HG03432 (cell line): Measurements from ENCODE around the gene CEP192.

Experiments used
- ATAC-seq: cut with Tn5 transposase; IDR thresholded peaks from one replicate; pipeline ENCODE4 v1.9.1; 2021; ENCODE audit warnings: mild to moderate bottlenecking, moderate library complexity; ENCODE audit not compliant: unreplicated experiment

CEP192 gene

DNA sequence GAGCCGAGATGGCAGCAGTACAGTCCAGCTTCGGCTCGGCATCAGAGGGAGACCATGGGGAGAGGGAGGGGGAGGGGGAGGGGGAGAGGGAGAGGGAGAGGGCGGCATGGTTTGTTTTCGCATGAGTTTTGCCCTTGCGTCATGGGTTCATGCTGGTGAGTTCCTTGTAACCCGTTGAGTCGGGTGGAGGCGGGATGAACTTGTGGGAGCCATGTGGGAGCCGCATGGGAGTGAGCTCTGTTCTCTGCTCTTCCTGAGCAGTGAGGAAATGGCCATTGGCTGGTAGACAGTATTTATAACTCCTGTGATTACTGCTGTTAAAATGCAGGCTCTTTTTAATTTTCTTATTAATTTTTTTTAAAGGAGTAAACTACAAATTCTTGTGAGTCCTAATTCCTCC lies 108.0 kb downstream of the CEP192 start:
- no peak for ATAC-seq

DNA sequence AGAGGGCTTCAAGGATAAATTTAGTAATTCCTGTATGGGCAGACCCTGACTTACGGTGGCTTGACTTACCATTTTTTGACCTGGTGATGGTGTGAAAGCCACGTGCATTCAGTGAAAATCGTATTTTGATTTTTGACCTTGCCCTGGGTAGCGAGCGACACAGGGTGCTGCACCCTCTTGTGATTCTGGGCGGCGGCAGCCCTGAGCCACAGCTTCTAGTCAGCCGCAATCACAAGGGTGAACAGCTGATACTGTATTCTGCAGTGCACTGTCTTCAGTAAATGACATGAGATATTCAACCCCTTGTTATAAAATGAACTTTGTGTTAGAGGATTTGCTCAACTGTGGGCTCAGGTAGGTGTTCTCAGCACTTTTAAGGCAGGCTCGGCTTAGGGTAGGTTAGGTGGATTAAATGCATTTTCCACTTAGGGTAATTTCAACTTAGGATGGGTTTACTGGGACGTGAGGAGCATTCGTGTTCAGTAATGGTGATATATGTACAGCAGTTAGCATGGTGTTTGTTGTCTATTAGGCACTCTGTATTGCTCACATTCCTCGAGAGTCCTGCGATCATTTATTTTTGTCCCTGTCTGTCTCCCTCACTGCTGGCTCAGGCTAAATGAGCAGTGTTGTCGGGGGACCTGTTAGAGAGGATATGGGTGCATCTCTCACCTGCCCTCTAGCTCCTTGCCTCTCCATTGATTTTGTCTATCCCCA lies 109.9 kb downstream of the CEP192 start:
- ATAC-seq = no peak

DNA sequence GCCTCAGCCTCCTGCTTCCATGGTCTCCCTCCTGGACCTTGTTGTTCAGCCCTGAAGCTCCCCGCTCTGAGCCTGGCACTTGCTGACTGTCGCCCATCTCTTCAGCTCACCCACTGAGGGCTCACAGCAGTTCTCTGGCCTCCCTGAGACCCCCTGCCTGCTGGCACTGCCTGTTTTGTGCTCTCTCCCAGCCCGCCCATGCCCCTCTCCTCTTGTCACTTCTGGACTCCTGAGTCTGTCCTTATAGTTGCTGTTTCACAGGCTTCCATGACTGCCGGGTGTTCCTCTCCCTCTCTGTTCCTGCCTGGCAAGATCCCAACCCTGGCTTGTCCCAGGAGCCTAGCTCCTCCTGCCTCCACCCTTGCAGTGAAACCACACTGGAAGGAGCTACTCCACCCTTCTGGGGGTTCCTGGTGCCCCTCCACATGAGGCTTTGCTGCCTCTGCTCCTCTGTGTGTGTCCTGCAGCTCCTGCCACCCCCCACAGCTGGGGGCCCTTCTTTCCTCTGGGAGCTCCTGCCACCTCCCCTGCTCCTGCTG lies 110.6 kb downstream of the CEP192 start:
- no peak for ATAC-seq

DNA sequence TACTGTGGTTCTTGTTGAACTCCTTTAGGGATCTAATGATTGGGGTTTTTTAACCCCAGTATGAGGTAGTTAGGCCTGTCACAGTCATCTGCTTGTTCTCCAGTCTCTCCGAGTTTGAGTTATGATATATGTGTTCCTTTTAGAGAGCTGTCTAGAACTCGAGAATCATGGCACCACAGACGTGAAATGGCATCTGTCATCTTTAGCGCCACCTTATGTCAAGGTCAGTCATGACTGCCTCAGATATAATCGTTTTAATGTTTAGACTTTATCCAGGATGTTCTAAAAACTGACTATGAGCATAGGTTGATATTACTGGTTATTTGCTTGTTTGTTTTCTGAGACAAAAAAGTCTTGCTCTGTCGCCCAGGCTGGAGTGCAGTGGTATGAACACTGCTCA lies 112.2 kb downstream of the CEP192 start:
- ATAC-seq = no peak

DNA sequence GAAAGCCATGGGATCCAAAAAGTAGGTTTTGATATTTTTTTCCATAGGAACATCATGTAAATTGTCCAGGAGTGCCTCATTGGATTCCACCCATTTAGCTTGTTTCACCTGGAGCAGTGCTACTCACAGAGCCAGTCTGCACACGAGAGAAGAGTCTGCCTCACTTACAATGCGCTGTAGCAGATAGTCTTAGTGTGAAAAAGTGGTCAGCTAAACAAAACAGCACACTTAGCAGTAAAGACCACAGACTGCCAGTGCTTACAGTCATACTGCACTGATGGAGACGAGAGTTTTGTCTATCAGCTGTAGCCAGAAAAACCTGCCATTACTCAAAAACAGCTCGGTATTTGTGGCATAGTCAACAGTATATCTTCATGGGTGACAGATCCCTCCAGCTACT lies 113.9 kb downstream of the CEP192 start:
- ATAC-seq = no peak

DNA sequence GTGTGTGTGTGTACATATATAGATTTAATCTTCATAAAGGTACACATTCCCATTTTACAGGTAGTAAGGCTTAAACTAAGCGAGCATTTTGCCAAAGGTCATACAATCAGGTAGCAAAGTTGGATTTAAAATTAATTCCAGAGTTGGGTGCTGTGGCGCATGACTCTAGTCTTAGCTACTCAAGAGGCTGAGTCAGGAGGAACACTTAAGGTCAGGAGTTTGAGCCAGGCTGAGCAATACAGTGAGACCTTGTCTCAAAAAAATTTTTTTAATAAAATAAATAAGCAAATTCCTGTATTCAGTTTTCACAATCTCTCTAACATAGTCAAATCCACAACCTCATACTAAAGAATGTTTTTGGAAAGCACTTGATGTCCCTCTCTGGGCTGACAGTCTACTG lies 115.9 kb downstream of the CEP192 start:
- ATAC-seq = no peak

DNA sequence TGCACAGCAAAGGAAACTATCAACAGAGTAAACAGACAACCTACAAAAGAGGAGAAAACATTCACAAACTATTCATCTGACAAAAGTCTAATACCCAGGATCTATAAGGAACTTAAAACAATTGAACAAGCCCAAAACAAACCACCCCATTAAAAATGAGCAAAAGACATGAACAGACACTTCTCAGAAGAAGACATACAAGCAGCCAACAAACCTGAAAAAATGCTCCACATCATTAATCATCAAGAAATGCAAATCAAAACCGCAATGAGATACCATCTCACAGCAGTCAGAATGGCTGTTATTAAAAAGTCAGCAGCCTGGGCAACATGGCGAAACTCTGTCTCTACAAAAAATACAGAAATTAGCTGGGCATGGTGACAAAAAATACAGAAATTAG lies 117.2 kb downstream of the CEP192 start:
- no peak for ATAC-seq

DNA sequence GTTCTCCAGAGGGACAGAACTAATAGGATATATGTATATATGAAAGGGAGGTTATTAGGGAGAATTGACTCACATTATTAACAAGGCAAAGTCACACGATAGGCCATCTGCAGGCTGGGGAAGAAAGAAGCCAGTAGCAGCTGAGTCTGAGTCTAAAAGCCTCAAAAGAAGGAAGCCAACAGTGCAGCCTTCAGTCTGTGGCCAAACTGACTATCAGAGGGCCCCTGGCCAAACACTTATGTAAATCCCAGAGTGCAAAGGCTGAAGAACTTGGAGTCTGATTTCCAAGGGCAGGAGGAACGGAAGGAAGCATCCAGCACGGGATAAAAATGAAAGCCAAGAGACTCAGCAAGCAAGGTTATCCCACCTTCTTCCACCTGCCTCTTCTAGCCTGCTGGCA lies 119.4 kb downstream of the CEP192 start:
- no peak for ATAC-seq

DNA sequence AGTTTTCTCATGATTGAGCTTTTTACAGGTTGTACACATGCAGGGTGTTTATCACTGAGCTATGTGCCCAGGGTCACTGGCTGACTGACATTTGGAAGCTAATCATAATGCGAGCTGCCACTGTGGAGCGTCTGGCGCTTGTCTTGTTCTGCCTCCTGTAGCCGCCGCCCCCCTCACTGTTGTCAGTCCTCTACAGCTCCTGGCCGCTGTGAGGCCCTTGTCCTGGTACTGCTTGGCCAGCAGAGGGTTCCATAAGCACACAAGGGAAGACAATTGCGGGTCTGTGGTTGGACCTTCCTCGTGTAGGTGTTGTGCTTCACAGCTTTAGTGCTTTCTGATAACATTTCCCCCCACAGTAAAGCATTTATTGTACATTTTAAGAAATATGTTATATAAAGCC lies 121.8 kb downstream of the CEP192 start:
- no peak for ATAC-seq

DNA sequence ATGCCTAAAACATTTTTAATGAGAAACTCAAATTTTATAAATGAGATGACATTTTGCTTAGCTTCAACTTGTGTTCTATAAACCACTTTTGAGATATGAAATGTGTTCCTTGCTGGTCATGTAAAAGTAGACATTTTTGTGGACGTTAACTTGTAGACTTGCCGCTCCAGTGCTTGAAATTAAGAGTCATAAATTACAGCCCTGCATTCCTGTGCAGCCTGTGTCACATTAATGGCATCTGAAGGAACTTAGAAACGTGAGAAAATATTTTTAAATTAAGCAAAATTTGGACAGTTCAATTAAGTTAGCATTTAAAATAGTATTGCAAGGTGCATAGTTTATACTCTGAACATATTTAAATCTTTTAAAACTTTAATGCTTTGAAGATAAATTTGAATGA lies 129.1 kb downstream of the CEP192 start:
- ATAC-seq = no peak

DNA sequence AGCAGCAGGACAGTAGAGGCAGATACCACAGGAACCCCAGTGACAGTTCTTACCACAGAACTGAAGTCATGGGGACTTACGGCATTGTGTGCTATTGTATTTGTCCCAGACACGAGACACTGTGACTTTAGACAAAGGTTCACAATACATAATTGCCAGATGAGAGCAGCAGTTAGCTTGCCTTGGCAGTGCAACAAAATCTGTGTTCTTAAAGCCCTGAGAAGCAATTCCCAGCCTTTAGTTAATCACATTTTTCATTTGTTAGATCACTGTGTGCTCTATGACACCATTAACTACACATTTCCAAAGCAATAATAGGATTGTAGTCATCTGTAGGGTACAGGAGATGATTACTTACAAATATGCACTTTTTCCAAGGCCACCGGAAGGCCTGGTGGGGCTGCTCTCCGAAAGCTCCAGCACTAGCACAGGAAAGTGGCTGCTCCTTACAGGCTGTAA lies 129.8 kb downstream of the CEP192 start:
- ATAC-seq = no peak

DNA sequence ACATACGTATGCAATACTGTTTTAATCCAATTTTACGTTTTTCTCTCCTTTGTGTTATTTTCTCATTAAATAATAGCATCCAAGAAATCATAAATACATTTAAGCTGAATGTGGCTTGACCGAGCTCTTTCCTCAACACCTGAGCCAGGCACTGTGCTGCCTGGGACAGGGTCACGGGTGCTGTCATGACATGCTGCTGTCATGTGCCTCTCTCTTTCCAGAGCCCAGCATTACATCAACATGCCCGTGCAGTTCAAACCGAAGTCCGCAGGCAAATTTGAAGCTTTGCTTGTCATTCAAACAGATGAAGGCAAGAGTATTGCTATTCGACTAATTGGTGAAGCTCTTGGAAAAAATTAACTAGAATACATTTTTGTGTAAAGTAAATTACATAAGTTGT lies 133.2 kb downstream of the CEP192 start:
- no peak for ATAC-seq

DNA sequence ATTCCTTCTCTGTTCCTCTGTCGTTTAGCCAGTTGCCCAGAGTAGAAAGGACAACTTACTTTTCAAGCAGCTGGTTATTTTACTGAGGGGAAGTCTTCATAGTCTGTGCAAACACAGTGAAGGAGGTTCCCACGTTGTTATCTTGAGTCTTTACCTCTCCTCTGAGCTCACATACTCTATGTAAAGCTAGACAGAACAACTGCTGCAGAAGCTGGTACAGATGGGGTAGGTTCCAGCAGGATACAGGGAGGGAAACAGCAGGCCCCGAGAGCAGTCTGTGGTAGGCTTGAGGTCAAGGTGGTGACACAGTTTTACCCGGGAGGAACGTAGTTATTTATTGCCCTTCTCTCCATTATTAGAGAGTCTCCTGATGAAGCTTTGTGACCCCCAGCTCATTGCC lies 134.0 kb downstream of the CEP192 start:
- no peak for ATAC-seq

DNA sequence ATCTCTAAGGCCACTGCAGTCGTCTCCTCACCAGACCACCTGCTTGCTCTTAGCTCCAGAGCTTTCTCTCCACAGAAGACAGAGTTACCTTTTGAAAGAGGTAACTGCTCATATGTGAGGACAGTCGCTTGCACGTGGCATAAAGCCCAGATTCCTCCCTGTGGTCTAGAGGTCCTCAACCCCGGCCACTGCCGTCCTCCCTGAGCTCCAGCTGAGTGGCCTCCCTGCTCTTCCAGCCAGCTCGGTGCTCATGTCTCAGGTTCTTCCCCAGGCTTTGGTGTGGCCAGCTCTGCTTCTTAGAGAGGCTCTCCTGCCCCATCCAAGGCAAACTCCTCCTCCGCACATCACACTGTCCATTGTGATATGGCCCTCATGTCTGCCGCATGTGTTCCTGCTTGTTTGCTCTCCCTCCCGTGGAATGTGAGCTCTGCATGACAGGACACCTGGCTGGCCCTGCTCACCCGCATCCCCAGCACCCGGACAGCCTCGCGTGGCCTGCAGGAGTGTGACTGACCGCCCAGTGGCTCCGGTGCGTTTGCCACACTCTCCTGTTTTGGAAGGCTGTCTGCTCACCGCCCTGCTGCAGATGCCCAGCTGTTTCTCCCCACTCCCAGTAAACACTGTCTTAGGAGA lies 135.9 kb downstream of the CEP192 start:
- no peak for ATAC-seq

DNA sequence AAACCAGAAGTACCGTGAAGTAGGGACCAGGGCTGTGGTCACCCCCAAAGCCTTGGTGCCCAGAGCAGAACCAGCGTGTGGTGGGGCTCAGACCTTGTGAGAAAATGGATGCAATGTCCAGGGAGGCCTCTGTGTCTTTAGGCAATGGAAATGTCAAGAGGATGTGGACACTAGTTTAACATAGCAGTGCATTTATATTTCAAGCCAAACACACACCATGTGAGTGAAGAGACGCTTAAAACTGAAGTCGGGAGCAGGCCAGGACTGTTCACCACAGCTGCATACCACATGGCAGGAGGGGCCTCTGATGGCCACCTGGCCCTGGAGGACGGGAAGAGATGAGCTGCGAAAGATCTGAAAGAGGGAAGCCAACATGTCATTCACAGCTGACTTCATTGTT lies 140.1 kb downstream of the CEP192 start:
- no peak for ATAC-seq

DNA sequence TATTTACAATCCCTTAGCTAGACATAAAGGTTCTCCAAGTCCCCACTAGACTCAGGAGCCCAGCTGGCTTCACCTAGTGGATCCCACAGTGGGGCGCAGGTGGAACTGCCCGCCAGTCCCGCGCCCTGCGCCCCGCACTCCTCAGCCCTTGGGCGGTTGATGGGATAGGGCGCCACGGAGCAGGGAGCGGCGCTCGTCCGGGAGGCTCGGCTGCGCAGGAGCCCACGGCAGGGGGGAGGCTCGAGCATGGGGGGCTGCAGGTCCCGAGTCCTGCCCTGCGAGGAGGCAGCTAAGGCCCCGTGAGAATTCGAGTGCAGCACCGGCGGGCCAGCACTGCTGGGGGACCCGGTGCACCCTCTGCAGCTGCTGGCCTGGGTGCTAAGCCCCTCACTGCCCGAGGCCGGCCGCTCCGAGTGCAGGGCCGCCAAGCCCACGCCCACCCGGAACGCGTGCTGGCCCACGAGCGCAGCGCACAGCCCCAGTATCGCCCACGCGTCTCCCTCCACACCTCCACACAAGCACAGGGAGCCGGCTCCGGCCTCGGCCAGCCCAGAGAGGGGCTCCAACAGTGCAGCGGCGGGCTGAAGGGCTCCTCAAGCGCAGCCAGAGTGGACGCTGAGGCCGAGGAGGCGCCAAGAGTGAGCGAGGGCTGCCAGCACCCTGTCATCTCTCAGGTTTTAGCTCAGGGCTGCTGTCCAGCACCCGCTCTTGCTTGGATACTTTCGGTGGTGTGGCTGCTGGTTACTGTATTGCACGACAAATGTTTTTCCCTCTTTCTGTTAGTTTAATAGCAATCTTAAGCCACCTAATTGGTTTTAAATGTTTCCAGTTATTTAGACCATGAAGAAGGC lies 143.6 kb downstream of the CEP192 start:
- no peak for ATAC-seq

DNA sequence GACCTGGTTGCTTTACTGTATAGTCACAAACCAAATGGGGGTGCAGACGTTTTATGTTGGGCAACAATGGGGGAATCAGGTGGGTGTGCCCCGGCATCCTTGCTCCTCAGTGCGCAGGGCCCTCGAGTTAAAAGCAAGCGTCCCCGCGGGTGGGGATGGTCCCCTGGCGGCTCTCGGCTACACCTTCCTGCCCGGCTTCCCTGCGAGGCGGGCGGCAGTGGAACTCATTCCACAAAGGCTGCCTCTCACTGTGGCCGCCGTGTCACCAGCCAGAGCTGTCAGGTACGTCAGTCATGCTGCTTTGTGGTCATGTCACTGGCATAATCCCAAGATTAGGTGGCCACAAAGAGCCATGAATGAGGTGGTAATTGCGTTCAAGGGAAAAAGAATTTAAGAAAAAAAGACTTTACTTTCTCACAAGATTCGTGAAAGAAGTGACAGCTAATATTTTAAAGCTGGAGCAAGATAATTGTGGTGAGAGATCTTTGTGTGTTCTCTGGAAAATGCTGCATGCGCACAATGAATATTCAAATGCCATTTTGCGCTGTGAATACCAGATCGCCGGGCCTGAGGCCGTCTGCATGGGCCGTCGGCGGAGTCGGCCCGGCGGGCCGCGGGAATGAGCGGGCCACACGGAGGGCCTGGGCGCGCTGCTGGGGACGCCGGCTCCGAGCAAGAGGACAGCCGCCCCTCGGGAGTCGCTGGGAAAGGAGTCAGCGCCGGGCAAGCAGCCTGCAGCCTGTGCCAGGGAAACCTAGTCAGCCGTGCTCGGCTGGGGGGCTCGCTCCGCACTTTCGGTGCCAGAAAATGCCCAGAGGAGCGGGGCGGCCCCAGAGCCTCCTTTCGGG lies 145.1 kb downstream of the CEP192 start:
- peak; percentile 14 for ATAC-seq

DNA sequence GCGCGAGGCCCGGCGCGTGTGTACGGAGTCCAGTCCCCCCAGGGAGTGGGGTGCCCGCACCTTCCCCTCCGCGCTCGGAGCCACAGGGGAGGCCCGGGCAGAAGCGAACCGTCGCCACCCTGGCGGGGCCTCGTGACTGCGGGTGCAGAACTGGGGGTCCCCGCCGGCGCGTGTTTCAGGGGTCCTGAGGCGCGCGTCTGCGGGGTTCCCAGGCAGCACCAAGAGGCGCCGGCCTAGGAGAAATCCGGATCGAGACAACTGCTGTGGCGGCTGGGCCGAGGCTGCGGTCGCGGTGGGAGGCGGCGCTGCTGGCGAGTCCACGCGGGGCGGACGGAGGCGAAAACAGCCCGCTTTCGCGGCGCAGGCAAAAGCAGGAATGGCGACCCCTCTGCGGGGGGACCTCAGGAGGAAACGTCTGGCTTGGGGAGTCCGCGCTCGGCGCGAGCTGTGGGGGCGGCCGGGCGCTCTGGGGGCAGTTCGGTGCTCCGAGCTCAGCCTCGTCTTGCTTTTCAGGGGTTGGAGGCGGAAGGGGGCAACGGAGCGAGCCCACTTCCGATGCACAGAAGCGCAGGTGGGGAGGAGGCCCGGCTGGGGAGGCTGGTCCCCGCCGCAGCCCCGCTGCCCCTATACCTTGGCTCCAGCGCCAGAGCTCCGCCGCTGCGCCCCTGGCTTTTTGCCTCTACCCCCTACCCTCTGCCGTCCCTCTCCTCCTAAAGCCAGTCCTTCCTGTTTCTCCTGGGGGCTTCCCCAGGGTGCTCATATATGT lies 145.9 kb downstream of the CEP192 start:
- peak; percentile 51 for ATAC-seq

DNA sequence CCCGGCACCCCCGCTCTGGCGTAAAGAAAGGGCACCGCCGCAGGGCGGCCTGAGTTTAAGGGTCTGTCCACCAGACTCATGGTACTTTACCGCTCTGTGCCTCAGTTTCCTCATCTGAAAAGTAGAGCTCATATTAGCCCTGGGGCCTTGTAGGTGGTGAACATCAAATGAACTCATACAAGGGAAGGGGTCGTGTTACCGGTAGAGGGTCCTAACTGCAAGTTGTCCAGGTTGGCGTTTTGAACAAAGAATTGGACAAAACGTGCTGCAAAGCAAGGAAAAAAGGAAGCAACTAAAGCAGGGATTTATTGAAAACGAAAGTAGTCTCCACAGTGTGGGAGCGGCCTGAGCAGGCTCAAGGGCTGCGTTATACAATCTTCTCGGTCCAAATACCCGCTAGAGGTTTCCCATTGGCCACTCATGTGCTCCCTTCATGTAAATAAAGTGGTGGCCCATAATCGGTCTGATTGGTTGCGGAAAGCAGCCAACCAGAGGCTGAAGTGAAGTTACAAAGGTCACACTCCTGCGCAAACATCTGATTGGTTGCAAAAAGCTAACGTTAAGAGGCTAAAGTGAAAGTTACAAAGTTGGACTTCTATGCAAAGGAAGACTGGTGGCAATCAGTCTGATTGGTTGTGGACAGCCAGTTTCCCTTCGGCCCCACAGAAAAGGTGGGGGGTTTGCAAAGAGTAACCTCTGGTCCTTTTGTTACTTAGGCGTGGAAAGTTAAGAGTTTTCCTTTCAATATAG lies 146.7 kb downstream of the CEP192 start:
- peak; percentile 67 for ATAC-seq
